K562 (cell line): Measurements from ENCODE around the gene EIF5. TPM values are rescaled to one million over a fixed set of nuclear protein-coding genes. Genes with fewer than 3 reads are reported as not detected.

Experiments used
- CREBBP ChIP-seq: IDR thresholded peaks from one replicate; pipeline ENCODE4 v1.6.1; 2012; ENCODE audit warnings: low read depth, mild to moderate bottlenecking, control low read depth, inconsistent platforms, low read length
- KLF6 ChIP-seq: fragments of 250-450 bp; sonication (Bioruptor Pico); IDR thresholded peaks from 2 replicates; pipeline ENCODE4 v1.4.0; 2020; ENCODE audit warnings: mild to moderate bottlenecking, moderate library complexity, borderline replicate concordance
- MTA3 ChIP-seq: fragments of 450-650 bp; formaldehyde crosslinking; IDR thresholded peaks from 2 replicates; pipeline ENCODE4 v1.6.1; 2017; ENCODE audit warnings: mild to moderate bottlenecking, borderline replicate concordance
- NCOR1 ChIP-seq: fragments of 450-650 bp; IDR thresholded peaks from 2 replicates; pipeline ENCODE4 v1.6.1; 2016; ENCODE audit warnings: mild to moderate bottlenecking, moderate library complexity
- NR2C2 ChIP-seq, 2 experiments: fragments of 200-800 bp in 1 of 2; sonication (Bioruptor generic) in 1 of 2; sonication (generic) in 1 of 2; formaldehyde crosslinking in 1 of 2; IDR thresholded peaks; 2 replicates each; pipeline versions ENCODE4 v1.6.1 to v1.8.0; 2016 to 2022; ENCODE audit warnings: mild to moderate bottlenecking in 1 of 2, missing compliant biosample characterization in 1 of 2, missing genetic modification characterization in 1 of 2, missing genetic modification reagents in 1 of 2
- POLR2G ChIP-seq: fragments of 200-400 bp; formaldehyde crosslinking; IDR thresholded peaks from 2 replicates; pipeline ENCODE4 v1.6.1; 2017; ENCODE audit warnings: low read depth, mild to moderate bottlenecking, antibody characterized with exemption, low read length, moderate library complexity
- PTRF ChIP-seq: fragments of 450-650 bp; IDR thresholded peaks from 2 replicates; pipeline ENCODE4 v1.6.1; 2016; ENCODE audit warnings: mild to moderate bottlenecking, missing genetic modification characterization, missing compliant biosample characterization
- ZEB2 ChIP-seq: fragments of 450-650 bp; IDR thresholded peaks from 2 replicates; pipeline ENCODE4 v1.6.1; 2016
- ZNF24 ChIP-seq: fragments of 450-650 bp; IDR thresholded peaks from 2 replicates; pipeline ENCODE4 v1.6.1; 2016
- ZNF586 ChIP-seq: fragments of 450-650 bp; formaldehyde crosslinking; conservative IDR thresholded peaks from 2 replicates; pipeline ENCODE4 v1.4.0; 2020; ENCODE audit warnings: mild to moderate bottlenecking, moderate library complexity
- polyA plus RNA-seq, 8 experiments: library from polyadenylated mRNA; depleted of rRNA in 4 of 8; stranded (reverse) in 5 of 8; unstranded in 3 of 8; fragments of >200 nt; fragmentation: Nextera tagmentation in 2 of 8; fragmentation: Illumina TruSeq in 1 of 8; extraction: Ambion mirVana in 2 of 8; extraction: Trizol in 1 of 8; gene quantifications; 2 replicates each; pipeline versions ENCODE4 v1.2.1 to v1.2.3, GENCODE V29; 2011 to 2014; ENCODE audit warnings: inconsistent platforms in 1 of 8, missing spikeins in 1 of 8
- total RNA-seq, 7 experiments: library from RNA; depleted of rRNA in 6 of 7; stranded (reverse); fragments of >200 nt in 6 of 7; fragmentation: Illumina TruSeq in 2 of 7; extraction: Trizol in 2 of 7; gene quantifications; 2 replicates each; pipeline versions ENCODE4 v1.2.1 to v1.2.3, GENCODE V29; 2011 to 2021; ENCODE audit warnings: low replicate concordance in 1 of 7
- TF ChIP-seq, protein P1 (sequence below), 2 experiments: IDR thresholded peaks; 2 replicates each; pipeline ENCODE4 v1.6.1; 2012; ENCODE audit warnings: improper control_type of control experiment in 2 of 2, low read depth in 2 of 2, low read length in 2 of 2, borderline replicate concordance in 1 of 2
- TF ChIP-seq, protein P2 (sequence below): fragments of 450-650 bp; IDR thresholded peaks from 2 replicates; pipeline ENCODE4 v1.6.1; 2016; ENCODE audit warnings: missing biosample characterization, missing genetic modification characterization
- TF ChIP-seq, protein P3 (sequence below), 2 experiments: fragments of 450-650 bp; formaldehyde crosslinking in 1 of 2; IDR thresholded peaks; 2 replicates each; pipeline versions ENCODE4 v1.4.0 to v1.6.1; 2014 to 2020; ENCODE audit warnings: mild to moderate bottlenecking in 2 of 2, borderline replicate concordance in 1 of 2, low read depth in 1 of 2

Gene EIF5
- total and polyA plus RNA-seq, 9 of the 15 experiments (the other 6 are each of a cell fraction or from before 2014, with no cell fraction given), result 92.7 to 442 (median 190) TPM

DNA sequence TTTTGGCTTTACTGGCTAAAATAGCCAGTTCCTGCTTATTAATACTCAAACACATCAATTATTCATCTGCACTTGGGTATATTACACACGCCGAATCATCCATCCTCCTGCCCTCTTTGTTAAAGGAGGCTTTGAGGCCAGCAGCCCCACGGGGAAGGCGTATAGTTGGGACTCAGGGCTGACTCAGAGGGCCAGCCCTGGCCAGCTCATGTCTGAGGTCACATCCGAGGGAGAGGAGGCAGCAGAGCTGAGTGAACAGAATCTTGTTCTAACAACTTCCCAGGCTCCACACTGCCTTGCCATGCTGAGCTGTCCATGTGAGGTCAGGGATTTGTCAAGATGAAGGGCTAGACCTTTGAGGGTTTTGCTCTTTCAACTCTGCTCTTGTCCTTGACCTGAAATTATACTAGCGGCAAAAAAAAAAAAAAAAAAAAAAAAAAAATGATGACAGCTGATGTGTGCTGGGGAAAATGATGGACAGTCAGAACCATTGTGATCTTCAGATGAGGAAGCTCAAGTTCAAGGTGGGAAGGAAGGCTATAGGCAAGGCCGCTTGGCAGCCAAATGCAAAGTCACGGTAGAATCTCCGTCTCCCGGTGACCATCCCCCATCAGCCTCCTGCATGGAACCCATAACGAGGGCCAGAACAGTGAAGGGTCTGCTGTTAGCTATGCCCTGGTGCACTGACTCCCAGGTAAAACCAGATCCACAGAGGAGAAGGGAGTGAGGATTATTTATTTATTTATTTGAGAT lies 38.7 kb downstream of the EIF5 start (continued):
- TF ChIP-seq NR2C2 (CRISPR knock-in tag; IDR thresholded peaks at IDR 0.05) (no peak), NR2C2 (tag; IDR thresholded peaks at IDR 0.05) (0 out of 2 replicates have a peak, but pooled peaks have one; percentile 18), ZNF24 (no peak; the same call in 1 of the 2 replicates), KLF6 (CRISPR knock-in tag) (no peak), CREBBP (no peak), NCOR1 (no peak), PTRF (tag) (no peak), MTA3 (no peak), POLR2G (no peak), ZEB2 (no peak), ZNF586 (CRISPR knock-in tag) (no peak)
- TF ChIP-seq, protein P1, sequence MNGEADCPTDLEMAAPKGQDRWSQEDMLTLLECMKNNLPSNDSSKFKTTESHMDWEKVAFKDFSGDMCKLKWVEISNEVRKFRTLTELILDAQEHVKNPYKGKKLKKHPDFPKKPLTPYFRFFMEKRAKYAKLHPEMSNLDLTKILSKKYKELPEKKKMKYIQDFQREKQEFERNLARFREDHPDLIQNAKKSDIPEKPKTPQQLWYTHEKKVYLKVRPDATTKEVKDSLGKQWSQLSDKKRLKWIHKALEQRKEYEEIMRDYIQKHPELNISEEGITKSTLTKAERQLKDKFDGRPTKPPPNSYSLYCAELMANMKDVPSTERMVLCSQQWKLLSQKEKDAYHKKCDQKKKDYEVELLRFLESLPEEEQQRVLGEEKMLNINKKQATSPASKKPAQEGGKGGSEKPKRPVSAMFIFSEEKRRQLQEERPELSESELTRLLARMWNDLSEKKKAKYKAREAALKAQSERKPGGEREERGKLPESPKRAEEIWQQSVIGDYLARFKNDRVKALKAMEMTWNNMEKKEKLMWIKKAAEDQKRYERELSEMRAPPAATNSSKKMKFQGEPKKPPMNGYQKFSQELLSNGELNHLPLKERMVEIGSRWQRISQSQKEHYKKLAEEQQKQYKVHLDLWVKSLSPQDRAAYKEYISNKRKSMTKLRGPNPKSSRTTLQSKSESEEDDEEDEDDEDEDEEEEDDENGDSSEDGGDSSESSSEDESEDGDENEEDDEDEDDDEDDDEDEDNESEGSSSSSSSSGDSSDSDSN (IDR thresholded peaks at IDR 0.05; ENCODE audit: borderline replicate concordance in 1 of 2, low read depth in 2 of 2, low read length in 2 of 2), result 0 out of 4 replicates have a peak, but pooled peaks of 1 of the 2 experiments have one; percentile 48
- TF ChIP-seq, protein P2, sequence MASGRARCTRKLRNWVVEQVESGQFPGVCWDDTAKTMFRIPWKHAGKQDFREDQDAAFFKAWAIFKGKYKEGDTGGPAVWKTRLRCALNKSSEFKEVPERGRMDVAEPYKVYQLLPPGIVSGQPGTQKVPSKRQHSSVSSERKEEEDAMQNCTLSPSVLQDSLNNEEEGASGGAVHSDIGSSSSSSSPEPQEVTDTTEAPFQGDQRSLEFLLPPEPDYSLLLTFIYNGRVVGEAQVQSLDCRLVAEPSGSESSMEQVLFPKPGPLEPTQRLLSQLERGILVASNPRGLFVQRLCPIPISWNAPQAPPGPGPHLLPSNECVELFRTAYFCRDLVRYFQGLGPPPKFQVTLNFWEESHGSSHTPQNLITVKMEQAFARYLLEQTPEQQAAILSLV, result no peak
- TF ChIP-seq, protein P3, sequence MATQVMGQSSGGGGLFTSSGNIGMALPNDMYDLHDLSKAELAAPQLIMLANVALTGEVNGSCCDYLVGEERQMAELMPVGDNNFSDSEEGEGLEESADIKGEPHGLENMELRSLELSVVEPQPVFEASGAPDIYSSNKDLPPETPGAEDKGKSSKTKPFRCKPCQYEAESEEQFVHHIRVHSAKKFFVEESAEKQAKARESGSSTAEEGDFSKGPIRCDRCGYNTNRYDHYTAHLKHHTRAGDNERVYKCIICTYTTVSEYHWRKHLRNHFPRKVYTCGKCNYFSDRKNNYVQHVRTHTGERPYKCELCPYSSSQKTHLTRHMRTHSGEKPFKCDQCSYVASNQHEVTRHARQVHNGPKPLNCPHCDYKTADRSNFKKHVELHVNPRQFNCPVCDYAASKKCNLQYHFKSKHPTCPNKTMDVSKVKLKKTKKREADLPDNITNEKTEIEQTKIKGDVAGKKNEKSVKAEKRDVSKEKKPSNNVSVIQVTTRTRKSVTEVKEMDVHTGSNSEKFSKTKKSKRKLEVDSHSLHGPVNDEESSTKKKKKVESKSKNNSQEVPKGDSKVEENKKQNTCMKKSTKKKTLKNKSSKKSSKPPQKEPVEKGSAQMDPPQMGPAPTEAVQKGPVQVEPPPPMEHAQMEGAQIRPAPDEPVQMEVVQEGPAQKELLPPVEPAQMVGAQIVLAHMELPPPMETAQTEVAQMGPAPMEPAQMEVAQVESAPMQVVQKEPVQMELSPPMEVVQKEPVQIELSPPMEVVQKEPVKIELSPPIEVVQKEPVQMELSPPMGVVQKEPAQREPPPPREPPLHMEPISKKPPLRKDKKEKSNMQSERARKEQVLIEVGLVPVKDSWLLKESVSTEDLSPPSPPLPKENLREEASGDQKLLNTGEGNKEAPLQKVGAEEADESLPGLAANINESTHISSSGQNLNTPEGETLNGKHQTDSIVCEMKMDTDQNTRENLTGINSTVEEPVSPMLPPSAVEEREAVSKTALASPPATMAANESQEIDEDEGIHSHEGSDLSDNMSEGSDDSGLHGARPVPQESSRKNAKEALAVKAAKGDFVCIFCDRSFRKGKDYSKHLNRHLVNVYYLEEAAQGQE (IDR thresholded peaks at IDR 0.05; ENCODE audit: borderline replicate concordance), result 0 out of 2 replicates have a peak, but pooled peaks have one; percentile 16
- TF ChIP-seq, protein P3 (CRISPR knock-in tag; IDR thresholded peaks at IDR 0.05; ENCODE audit: low read depth), result no peak
